HG03159 (cell line): ENCODE results near the gene BTNL3.
A peak's percentile ranks its signal among the peaks of the same experiment; 100 is the strongest.
"Not testable (repeated sequence)": the region's sequence is repeated elsewhere in the genome, so short reads cannot be mapped to it uniquely, and the experiment has no call there.

Experiments
- ATAC-seq: cut with Tn5 transposase; IDR thresholded peaks from one replicate; pipeline ENCODE4 v1.9.1; 2021; ENCODE audit warnings: mild to moderate bottlenecking, moderate library complexity; ENCODE audit not compliant: unreplicated experiment

The BTNL3 gene, protein sequence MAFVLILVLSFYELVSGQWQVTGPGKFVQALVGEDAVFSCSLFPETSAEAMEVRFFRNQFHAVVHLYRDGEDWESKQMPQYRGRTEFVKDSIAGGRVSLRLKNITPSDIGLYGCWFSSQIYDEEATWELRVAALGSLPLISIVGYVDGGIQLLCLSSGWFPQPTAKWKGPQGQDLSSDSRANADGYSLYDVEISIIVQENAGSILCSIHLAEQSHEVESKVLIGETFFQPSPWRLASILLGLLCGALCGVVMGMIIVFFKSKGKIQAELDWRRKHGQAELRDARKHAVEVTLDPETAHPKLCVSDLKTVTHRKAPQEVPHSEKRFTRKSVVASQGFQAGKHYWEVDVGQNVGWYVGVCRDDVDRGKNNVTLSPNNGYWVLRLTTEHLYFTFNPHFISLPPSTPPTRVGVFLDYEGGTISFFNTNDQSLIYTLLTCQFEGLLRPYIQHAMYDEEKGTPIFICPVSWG

DNA sequence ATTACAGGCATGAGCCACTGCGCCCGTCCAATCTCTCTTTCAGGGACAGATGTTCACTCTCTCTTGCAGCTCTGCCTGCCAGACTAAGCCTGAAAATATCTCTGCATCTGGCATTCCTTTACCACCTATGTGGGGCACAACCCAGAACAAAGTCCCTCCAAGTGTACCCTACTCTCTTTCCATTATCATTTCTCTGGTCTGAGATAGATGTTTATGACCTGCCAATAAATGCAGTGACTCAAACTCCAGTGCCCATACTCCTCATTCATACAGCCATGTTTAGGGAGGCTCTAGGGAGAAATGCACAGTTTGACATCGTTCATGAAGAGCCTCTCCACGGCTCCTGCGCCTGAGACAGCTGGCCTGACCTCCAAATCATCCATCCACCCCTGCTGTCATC lies at the start of gene BTNL3:
Gene BTNL3, plus strand, starts transcription at position 255 of the 400 bp plus-strand sequence. CDS start 183 bp downstream, outside the sequence.
- ATAC-seq: no peak

DNA sequence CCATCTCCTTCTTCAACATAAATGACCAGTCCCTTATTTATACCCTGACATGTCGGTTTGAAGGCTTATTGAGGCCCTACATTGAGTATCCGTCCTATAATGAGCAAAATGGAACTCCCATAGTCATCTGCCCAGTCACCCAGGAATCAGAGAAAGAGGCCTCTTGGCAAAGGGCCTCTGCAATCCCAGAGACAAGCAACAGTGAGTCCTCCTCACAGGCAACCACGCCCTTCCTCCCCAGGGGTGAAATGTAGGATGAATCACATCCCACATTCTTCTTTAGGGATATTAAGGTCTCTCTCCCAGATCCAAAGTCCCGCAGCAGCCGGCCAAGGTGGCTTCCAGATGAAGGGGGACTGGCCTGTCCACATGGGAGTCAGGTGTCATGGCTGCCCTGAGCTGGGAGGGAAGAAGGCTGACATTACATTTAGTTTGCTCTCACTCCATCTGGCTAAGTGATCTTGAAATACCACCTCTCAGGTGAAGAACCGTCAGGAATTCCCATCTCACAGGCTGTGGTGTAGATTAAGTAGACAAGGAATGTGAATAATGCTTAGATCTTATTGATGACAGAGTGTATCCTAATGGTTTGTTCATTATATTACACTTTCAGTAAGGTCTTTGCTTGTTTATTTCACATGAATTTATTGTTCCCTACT lies 38.2 kb upstream of the BTNL3 start:
- no peak for ATAC-seq

- ATAC-seq: no peak
Observed at GRCh38 chr5:180959661-180960060, 29.0 kb upstream of the BTNL3 start.

GRCh38 chr5:180960209-180960608 lies 28.4 kb upstream of the BTNL3 start:
- ATAC-seq: no peak

GRCh38 chr5:180969406-180969805 lies 19.2 kb upstream of the BTNL3 start:
- ATAC-seq: no peak

GRCh38 chr5:180970336-180970735 lies 18.3 kb upstream of the BTNL3 start:
- ATAC-seq: no peak

GRCh38 chr5:180970875-180971274 lies 17.8 kb upstream of the BTNL3 start:
- ATAC-seq: no peak

- peak; percentile 25 for ATAC-seq
Observed at GRCh38 chr5:180974612-180975315, 13.9 kb upstream of the BTNL3 start.

GRCh38 chr5:180975338-180975737 lies 13.3 kb upstream of the BTNL3 start:
- peak; percentile 86 for ATAC-seq

- no peak for ATAC-seq
Observed at GRCh38 chr5:180976518-180976917, 12.1 kb upstream of the BTNL3 start.

- ATAC-seq: no peak
Observed at GRCh38 chr5:180977852-180978251, 10.8 kb upstream of the BTNL3 start.

DNA sequence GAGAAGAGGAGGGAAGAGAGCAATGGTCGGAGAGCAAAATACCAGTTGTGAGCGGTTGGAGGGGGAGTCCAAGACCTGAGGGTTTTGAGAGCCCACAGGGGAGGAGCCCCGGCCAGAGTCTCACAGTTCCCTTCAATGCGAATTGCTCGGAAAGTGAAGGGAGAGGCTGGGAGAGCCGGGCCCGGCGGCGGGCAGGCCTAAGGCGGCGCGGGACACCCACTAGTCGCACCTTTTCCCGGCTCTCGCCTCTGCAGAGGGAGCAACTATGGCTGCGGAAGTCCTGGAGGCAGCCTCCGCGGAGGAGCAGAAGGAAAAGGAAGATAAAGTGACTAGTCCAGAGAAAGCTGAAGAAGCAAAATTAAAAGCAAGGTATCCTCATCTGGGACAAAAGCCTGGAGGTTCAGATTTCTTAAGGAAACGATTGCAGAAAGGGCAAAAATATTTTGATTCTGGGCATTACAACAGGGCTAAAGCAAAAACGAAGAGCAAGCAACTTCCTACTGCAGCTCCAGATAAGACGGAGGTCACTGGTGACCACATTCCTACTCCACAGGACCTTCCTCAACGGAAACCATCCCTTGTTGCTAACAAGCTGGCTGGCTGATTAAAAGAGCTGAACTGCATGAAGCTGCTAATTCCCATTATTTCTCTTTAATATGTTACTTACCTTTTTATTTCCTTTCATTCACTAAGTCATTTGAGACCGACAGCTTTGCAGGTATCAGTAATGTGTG lies 6.5 kb upstream of the BTNL3 start:
- ATAC-seq: no peak

DNA sequence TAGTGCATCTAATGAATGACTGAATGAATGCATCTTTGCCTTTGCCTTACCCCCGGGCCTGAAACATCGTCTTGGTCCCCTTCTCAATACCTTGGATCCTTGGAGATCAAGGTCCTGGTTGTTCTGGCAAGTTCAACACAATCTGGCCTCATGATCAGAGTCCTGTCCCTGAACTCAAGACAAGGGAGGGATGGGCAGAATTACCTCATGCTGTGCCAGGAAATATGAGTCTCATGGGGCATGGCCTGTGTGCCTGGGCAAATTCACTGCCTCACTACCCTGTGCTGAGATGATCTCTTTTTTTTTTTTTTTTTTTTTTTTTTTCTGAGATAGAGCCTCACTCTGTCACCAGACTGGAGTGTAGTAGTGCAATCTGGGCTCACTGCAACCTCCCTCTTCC lies 630 bp upstream of the BTNL3 start:
- ATAC-seq: no peak

GRCh38 chr5:180990086-180990881 lies 1.6 kb downstream of the BTNL3 start:
- ATAC-seq: no peak

GRCh38 chr5:180990882-180991242 lies 2.2 kb downstream of the BTNL3 start:
- ATAC-seq: no peak

- ATAC-seq: no peak
Observed at GRCh38 chr5:181001947-181002346, 13.3 kb downstream of the BTNL3 start.

DNA sequence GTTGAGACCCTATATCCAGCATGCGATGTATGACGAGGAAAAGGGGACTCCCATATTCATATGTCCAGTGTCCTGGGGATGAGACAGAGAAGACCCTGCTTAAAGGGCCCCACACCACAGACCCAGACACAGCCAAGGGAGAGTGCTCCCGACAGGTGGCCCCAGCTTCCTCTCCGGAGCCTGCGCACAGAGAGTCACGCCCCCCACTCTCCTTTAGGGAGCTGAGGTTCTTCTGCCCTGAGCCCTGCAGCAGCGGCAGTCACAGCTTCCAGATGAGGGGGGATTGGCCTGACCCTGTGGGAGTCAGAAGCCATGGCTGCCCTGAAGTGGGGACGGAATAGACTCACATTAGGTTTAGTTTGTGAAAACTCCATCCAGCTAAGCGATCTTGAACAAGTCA lies 17.1 kb downstream of the BTNL3 start:
- ATAC-seq: no peak

- ATAC-seq: no peak
Observed at GRCh38 chr5:181008136-181008535, 19.5 kb downstream of the BTNL3 start.

- not testable (repeated sequence) for ATAC-seq
Observed at GRCh38 chr5:181010018-181010417, 21.4 kb downstream of the BTNL3 start.

GRCh38 chr5:181014654-181015053 lies 26.0 kb downstream of the BTNL3 start:
- ATAC-seq: not testable (repeated sequence)
